Nucleus accumbens (tissue), 56 donors: ENCODE results near the gene RBKS.

Experiments
- DNase-seq, 56 donors: peaks; one replicate each; lab custom pipeline; 2025; lab: John Stamatoyannopoulos, UW

Gene RBKS

GRCh38 chr2:27805180-27805579 lies 85.0 kb downstream of the RBKS start:
- no peak for DNase-seq

GRCh38 chr2:27804146-27804545 lies 86.0 kb downstream of the RBKS start:
- DNase-seq = no peak

GRCh38 chr2:27803046-27803445 lies 87.1 kb downstream of the RBKS start:
- DNase-seq = no peak

- DNase-seq = no peak
These were observed 87.6 kb downstream of the RBKS start for GRCh38 chr2:27802547-27802946.

GRCh38 chr2:27800856-27801255 lies 89.3 kb downstream of the RBKS start:
- DNase-seq = no peak

GRCh38 chr2:27799646-27800010 lies 90.6 kb downstream of the RBKS start:
- DNase-seq = no peak

GRCh38 chr2:27798948-27799645 lies 91.1 kb downstream of the RBKS start:
- DNase-seq = peak in 28 of 56 donors; percentile 1 to 79 (median 28)

- no peak for DNase-seq
These were observed 91.7 kb downstream of the RBKS start for GRCh38 chr2:27798486-27798885.

GRCh38 chr2:27797841-27798240 lies 92.3 kb downstream of the RBKS start:
- DNase-seq = no peak

- DNase-seq = peak in 1 of 56 donors; percentile 2
These were observed 93.1 kb downstream of the RBKS start for GRCh38 chr2:27796791-27797765.

GRCh38 chr2:27795868-27796277 lies 94.3 kb downstream of the RBKS start:
- DNase-seq = no peak

GRCh38 chr2:27795093-27795834 lies 94.9 kb downstream of the RBKS start:
- DNase-seq = no peak

- DNase-seq = no peak
These were observed 97.4 kb downstream of the RBKS start for GRCh38 chr2:27792759-27793158.

GRCh38 chr2:27790796-27791195 lies 99.4 kb downstream of the RBKS start:
- DNase-seq = no peak

- no peak for DNase-seq
These were observed 107.5 kb downstream of the RBKS start for GRCh38 chr2:27782701-27783100.

- no peak for DNase-seq
These were observed 108.7 kb downstream of the RBKS start for GRCh38 chr2:27781496-27781895.

GRCh38 chr2:27779417-27780055 lies 110.7 kb downstream of the RBKS start:
- no peak for DNase-seq

- no peak for DNase-seq
These were observed 113.5 kb downstream of the RBKS start for GRCh38 chr2:27776696-27777095.

- peak in 12 of 56 donors; percentile 8 to 78 (median 19) for DNase-seq
These were observed 114.1 kb downstream of the RBKS start for GRCh38 chr2:27776097-27776496.

GRCh38 chr2:27773959-27774358 lies 116.2 kb downstream of the RBKS start:
- DNase-seq = no peak
